OCI-LY3 (cell line): ENCODE data around the gene CHD1.
"Not testable (repeated sequence)": the region's sequence is repeated elsewhere in the genome, so short reads cannot be mapped to it uniquely, and the experiment has no call there.

Experiments used
- EZH2phosphoT487 ChIP-seq: fragments of 200-600 bp; shearing (Covaris generic); IDR thresholded peaks from 2 replicates; pipeline ENCODE4 v1.6.1; 2018; ENCODE audit warnings: antibody characterized with exemption, mixed run types, low read depth
- TF ChIP-seq, protein P1 (sequence below): fragments of 200-600, 300-600 bp; sonication (generic); IDR thresholded peaks from 2 replicates; pipeline ENCODE4 v1.5.1; 2014; ENCODE audit warnings: antibody characterized with exemption, low read length, low read depth

DNA sequence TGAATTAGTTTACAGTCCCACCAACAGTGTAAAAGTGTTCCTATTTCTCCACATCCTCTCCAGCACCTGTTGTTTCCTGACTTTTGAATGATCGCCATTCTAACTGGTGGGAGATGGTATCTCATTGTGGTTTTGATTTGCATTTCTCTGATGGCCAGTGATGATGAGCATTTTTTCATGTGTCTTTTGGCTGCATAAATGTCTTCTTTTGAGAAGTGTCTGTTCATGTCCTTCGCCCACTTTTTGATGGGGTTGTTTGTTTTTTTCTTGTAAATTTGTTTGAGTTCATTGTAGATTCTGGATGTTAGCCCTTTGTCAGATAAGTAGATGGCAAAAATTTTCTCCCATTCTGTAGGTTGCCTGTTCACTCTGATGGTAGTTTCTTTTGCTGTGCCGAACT lies 27.1 kb upstream of the CHD1 start:
- TF ChIP-seq, protein P1, sequence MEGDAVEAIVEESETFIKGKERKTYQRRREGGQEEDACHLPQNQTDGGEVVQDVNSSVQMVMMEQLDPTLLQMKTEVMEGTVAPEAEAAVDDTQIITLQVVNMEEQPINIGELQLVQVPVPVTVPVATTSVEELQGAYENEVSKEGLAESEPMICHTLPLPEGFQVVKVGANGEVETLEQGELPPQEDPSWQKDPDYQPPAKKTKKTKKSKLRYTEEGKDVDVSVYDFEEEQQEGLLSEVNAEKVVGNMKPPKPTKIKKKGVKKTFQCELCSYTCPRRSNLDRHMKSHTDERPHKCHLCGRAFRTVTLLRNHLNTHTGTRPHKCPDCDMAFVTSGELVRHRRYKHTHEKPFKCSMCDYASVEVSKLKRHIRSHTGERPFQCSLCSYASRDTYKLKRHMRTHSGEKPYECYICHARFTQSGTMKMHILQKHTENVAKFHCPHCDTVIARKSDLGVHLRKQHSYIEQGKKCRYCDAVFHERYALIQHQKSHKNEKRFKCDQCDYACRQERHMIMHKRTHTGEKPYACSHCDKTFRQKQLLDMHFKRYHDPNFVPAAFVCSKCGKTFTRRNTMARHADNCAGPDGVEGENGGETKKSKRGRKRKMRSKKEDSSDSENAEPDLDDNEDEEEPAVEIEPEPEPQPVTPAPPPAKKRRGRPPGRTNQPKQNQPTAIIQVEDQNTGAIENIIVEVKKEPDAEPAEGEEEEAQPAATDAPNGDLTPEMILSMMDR: not testable (repeated sequence)
- not testable (repeated sequence) for TF ChIP-seq EZH2phosphoT487
